Astrocyte of the hippocampus (primary cell): ENCODE results near the gene SLAMF6.

Experiments
- DNase-seq: peaks from one replicate; pipeline ENCODE4 v3.0.0; 2011; ENCODE audit warnings: low read depth, low spot score

Gene SLAMF6

DNA sequence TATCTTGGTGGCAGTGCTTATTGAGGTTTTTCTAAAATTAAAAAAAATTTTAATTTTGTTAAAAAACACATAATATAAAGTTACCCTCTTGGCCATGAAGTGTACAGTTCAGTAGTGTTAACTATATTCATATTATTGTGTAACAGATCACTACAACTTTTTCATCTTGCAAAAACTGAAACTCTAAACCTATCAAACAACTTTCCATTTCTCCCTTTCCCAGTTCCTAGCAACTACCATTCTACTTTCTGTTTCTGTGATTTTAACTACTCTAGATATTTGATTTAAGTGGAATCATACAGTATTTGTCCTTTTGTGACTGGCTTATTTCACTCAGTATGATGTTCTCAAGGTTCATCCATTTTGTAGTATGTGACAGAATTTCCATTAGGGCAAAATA, 55.5 kb downstream of the SLAMF6 start:
- DNase-seq, result no peak

DNA sequence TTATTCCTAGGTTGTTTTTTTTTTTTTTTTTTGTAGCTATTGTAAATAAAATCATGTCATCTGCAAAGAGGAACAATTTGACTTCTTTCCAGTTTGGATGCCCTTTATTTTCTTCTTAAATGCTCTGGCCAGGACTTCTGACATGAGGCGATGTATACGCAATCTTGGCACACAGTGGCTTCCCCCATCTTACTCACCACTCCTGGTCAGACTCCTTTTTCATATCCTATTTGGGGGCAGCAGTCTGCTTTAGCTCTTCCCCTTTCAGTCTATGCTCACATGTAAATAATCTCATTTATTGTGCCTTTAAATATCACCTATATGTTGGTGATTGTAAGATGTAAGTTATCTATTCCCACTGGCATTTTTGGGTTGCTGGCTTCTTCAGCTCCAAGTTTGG, 56.1 kb downstream of the SLAMF6 start:
- no peak for DNase-seq

DNA sequence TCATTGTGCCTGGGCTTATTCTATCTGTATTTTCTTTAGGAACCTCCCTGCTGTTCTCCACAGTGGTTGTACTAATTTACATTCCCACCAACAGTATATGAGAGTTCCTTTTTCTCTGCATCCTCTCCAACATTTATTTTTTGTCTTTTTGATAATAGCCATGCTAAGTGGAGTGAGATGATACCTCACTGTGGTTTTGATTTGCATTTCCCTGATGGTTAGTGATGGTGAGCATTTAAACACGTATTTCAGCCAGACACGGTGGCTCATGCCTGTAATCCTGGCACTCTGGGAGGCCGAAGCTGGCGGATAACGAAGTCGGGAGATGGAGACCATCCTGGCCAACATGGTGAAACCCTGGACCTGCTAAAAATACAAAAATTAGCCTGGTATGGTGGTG, 57.9 kb downstream of the SLAMF6 start:
- no peak for DNase-seq

DNA sequence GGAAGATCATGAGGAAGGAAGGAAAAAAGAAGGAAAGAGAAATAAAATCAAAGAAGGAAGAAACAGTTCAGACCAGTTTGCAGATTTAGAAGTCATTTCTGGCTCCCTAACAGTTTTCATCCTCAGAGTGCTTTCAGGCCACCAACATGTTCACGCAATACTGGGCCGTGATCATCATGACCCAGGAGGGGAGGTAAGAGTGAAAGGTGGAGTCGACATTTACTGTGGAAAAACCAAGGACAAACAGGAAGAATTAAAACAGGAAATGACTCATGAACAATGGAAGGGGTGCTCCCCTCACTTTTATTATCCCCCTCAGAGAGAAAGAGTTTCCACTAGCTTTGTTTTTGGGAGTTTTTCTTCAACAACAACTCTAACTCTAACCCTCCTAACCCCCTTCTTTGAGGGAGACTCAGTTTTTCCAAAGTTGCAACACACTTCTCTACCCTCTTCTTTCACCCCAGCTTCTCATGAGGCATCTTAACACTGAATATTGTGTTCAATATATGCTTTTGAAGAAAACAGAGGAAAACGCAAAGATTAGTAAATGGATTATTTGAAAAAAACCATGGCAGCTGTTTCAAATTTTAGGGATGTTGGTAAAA, 62.3 kb downstream of the SLAMF6 start:
- no peak for DNase-seq

DNA sequence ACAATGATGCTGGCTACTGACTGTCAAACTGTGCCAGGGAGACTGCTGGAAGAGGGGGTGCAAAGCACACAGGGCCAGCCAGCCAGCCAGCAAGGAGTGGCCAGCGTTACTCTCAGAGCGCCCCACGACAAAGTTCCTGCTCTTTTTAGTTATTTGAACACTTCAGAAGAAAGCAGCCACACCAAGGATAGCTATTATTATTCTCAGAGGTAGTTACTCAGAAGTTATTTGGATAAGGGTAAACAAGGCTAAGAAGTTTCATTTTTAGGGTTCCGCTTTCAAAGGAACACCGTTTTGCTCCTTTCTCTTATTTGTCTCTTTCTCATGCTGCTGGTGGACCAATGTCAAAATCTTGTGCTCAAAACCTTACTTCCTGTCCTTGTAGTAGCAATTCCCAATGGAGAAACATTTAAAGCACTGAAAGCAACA, 62.8 kb downstream of the SLAMF6 start:
- DNase-seq, result no peak

DNA sequence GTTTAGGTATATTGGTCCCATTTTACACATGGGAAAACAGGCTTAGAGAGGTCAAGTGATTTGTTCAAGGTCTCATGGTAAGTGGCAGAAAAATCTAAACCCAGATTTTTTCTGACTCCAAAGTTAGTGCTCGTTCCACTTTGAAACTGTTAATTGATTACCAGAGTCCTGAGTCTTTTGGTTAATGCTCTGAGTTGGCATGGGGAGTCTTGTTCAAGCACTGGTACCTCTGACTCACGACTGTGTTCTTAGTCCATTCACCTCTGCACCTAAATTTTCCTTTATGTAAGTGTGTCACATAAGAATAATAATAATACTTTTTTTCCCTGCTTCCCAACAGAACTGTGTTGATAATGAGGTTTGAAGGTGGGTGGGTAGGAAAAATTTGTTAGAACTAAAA, 63.4 kb downstream of the SLAMF6 start:
- DNase-seq, result no peak

DNA sequence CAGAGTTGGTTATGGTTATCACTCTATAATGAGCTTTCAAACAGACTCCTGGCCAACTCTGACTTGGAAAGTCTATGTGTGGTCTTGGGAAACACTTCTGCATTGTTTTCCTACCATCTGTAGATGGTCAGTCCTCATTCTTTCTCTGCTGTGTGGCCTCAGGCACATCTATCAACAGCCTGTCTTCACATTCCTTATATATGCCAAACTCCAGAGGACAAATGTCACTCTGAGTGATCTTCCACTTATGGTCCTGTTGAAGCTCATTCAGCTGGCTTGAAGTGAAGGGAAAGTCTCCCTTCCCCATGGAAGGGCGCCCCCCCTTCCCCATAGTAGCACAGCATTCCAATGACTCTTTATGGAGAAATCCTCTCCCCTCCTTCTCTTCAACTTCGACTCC, 64.0 kb downstream of the SLAMF6 start:
- DNase-seq, result peak; percentile 7

DNA sequence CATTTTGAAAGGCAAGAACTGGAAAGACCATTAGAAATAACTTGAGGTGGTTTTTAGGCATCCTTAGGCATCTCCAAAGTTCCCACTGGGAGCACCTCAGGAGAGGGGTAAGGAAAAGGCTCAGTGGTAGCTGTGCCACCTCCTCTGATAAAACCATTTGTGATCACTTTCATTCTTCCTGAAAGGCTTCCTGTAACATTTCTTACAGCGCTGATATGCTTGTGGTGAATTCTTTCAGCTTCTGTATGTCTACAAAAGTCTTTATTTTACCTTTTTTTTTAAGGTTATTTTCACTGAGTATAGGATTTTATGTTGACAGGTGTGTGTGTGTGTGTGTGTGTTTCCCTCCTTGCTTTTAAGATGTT, 67.9 kb downstream of the SLAMF6 start:
- no peak for DNase-seq

DNA sequence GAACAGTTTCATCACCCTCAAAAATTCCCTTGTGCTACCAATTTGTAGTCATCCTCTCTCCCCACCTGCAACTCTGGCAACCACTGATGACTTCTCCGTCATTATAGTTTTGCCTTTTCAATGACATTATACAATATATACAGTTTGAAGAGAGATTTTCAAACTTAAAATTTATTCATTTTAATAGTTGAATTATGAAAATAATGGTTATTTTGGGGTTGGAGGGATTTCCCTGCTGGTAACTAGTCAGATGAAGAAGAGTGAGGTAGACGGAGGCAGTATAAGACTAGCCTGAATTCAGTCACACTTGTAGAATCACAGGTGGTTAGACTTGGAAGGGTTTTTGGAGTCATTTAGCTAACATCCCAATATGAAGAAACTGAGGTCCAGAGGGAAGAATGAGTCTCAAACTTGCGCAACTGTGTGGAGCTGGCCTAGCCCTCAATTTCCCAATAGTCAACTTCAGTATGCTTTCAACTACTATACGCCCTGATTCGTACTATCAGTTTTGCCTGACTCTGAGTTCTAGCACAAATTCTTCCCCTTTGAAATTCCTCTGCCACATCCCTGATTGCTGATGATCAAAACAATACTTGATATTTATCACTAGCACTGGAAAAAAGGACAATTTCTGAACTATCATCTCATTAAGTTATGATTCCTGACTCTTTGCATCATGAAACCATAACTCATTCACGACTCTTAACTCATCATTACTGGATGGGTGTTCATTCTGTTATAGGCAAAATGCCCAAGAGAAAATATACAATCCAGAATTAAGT, 68.5 kb downstream of the SLAMF6 start:
- no peak for DNase-seq

DNA sequence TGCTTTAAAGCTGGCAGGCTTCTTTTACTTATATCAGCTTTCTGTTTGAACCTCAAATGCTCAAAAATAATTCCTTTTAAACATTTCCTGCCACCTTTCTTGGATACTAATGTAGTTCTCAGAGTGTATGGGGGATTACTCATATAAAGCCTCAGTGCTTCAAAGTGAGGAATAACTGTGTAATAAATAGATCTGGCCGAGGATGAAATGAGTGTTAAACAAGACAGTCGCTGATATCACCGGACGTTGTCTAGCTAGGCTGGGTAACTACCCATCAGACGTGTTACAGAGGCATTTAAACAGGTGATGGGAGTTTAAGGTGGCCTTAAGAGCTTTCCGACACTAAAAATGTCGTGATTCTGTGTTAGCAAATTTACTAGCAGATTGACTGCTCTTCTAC, 69.6 kb downstream of the SLAMF6 start:
- DNase-seq, result no peak

DNA sequence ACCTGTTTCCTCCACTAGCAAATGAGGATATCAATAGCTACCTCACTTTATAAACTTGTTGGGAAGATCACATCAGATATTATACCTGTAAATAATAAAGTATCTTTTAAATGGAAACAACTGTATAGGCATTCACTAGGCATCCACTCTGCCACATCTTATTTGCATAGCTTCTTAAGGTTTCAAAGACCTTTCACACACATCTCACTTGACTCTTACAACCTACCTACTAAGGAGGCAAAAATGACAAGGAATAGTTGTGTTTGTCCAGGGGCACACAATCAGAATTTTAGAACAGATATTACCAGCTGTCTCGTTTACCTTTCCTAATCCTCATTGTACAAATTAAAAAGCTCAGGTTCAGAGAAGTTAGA, 71.2 kb downstream of the SLAMF6 start:
- DNase-seq, result no peak

DNA sequence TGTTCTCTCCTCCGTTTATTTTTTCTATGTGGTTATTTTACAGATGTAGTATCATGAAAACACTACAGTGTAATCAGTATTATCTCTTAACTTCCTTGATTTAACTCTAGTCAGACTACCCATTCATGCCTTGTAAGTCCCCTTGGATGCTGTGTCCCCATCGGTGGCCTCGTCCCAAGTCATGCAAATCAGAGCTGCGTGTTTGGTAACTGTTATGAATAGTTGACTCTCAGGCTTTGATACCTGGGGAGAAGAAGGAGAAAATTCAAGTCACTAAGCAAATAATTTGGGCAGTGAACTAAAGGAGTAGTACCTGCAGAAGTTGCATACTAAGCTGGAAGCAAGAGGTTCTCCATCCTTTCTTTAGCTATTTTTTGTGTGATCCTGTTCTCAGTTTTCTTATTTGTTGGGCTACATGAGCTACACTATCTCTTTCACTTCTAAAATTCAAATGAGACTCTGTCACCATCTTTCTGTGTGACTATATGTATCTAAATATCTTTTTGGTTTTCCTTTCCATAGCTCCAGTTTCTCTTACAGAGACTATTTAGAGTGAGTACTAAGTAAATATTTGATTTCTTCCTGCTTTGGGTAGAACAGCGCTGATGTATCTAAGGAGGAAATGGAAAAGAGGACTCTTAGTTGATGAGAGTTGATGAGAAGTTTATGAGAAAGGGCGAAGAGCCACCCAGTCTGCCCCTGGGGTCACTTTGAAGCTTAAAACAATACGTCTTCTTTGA, 71.8 kb downstream of the SLAMF6 start:
- no peak for DNase-seq

DNA sequence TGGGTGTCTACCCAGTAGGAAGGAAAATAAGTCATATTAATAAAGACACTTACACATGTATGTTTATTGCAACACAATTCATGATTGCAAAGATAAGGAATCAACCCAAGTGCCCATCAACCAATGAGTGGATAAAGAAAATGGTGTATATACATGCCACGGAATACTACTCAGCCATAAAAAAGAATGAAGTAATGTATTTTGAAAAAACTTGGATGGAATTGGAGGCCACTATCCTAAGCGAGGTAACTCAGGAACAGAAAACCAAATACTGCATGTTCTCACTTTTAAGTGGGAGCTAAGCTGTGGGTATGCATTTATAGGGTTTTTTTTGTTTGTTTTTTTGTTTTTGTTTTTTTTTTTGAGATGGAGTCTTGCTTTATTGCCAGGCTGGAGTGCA, 73.6 kb downstream of the SLAMF6 start:
- DNase-seq, result no peak

DNA sequence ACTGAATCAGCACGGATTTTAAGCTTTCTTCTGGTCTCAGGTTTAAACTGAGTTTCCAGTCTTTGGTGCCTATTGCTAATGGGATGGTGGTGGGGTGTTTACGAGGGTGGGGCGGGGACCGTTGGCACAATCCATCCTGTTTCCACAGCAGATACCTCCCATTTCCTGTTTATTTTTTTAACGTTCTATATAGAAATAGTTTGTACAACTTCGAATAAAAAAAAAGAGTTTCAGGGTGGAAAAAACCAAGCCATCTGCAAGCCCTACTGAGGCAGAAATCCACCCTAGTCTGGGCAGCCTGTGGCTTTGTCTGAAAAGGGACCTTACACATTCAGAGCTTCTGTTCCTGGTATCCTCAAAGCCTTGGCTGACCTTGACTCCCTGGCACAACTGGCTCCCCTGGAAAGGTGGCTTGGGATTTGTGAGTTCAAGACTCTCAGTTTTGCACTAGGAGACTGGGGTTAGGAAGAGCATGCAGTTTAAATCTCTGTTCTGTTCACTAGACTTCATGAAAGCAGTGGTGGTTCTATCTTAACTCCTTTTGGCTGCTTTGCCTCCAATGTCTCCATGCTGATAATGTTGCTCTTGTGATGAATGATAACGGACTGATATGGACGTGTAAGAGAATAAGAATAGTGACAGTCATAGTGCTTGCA, 76.0 kb downstream of the SLAMF6 start:
- DNase-seq, result no peak

DNA sequence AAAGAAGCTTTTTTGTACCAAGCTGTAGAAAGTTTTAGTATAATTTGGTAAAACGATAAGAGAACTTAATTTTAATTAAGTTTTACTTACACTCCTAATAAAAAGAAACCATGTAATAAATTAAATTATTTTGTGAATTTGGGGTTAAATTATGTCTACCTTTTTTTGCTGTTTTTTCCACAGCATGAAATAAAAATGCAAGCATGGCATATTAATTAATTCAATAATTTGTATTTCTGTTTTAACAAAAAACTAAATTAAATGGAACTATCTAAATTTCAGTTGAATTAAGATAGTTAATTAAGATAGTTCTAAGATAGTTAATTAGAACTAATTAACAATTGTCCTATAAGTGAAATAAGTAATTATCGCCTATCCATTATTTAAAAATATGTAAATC, 83.3 kb downstream of the SLAMF6 start:
- DNase-seq, result no peak

DNA sequence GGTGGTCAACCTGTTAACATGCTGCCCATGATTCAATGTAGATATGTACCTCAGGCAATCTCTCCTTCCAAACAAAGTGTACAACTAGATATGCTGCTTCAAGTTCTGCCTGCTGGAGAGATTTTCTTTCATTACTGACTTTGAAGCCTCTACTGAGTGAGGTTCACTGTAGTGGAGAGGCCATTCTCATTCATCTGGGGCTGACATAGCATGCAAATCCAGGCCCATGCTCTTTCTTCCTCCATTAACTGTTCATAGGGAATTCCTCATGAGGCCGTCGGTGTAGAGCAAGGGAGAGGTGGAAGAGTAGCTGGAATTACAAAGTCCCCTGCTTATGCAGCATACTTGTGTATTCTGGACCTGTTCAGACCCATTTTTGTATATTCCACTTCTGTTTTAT, 84.1 kb downstream of the SLAMF6 start:
- DNase-seq, result no peak

DNA sequence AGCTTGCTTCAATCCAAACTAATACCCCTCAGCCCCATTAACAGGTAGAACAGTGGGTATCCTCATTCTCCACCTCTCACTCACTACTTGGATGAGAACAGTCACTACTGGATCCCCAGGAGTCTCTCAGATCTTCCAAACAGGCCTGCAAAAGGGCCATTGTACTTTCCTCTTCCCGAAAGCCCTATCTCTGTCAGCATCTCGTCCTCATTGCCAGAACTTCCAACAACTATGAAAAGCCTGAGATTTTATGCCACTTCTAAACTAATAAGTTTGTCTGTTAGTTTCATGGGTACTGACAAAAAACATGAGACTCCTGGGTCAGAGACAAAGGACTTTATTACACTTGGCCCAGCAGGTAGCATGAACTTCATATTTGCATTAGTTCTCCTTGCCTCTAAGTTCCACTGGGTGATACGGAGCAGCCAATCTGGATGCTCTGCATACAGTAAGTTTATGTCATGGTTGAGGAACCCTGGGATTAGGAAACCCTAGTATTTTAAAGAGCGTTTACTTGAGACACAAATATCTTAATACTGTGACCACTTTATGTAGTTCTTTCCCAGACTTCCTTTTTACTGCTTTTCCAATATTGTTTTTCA, 84.6 kb downstream of the SLAMF6 start:
- no peak for DNase-seq

DNA sequence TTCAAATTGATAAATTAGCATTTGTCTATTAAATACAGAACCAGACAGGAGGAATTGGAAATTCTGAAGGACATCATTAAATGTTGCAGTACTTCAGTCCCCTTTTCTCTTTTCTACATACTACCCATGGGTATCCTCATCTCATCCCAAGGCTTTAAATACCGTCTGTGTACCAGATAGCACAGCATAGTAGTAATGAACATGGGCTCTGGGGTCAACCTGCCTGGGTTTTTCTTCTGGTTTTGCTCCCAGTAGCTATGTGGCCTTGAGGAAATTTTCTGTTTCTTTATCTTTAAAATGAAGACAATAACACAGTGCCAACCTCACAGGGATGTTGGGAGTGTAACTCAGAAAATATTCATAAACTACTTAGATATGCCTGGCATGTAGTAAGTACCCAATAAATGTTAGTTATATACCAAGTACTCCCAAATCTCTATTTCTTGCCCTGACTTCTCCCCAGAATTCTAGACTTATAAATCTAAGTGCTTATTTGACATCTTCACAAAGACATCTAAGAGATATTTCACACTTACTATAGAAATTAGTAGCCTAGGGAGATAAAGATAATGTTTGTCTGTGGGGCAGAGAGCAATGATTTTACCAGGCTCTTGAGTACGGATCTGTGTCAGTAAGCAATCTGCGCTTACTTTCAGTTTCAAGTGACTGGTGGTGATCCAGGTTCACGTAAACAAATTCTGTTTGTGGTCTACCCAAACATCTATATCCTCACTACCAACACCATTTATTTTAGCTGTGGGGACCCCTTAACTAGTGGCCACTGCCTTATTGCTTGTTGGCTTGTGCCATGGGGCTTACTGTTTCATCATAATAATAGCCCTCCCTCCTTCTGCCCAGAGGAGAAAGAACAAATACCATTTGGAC, 85.4 kb downstream of the SLAMF6 start:
- no peak for DNase-seq

DNA sequence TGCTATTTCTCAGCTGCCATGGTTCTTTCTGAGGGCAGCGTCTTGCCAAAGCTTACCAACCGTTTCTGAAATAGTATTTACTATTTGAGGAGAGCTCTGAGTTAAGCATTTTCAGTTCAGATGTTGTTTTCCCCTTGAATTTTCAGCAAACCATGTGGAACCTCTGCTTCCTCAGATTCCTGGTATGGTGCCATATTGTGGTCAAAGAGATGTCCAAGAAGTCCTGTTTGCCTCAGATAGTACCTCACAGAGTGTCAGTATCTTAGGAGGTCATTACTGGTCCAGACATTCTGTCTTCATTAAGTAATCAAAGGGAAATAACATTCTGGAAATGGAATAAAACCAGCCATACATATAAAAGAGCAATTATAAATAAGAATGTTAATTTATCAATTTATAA, 86.1 kb downstream of the SLAMF6 start:
- peak; percentile 7 for DNase-seq
